HepG2 (cell line): Measurements from ENCODE around the gene OR2C1. TPM values are rescaled to one million over a fixed set of nuclear protein-coding genes. Genes with fewer than 3 reads are reported as not detected.
A peak's percentile ranks its signal among the peaks of the same experiment; 100 is the strongest.

Source experiments
- ATAC-seq: fragments of 200-7000 bp; cut with Tn5 transposase; 3 replicates; pipeline ENCODE4 v1.9.1; 2020; ENCODE audit warnings: mild to moderate bottlenecking, moderate library complexity
- BruUV-seq: library from RNA; stranded (reverse); fragments of 400-500 nt; replicated peaks from 2 replicates; lab custom pipeline; 2021; lab: Mats Ljungman, UMichigan
- CTCF ChIA-PET: fragments of 300-600 bp; formaldehyde crosslinking; extraction: SDS; loops from one replicate; lab custom pipeline; 2021; ENCODE audit warnings: low total read pairs, inconsistent platforms, low intra/inter-chr PET ratio; lab: Yijun Ruan, JAX
- POLR2A ChIA-PET: fragments of 350-600 bp; sonication (Branson Sonifier 250); formaldehyde crosslinking; loops from one replicate; lab custom pipeline; 2020; ENCODE audit warnings: antibody characterized with exemption, inconsistent platforms; lab: Yijun Ruan, JAX
- DNase-seq: peaks from one replicate; pipeline ENCODE4 v3.0.0-alpha.2; 2015; ENCODE audit warnings: low spot score
- FAIRE-seq: peaks from 3 replicates; lab custom pipeline; 2011; peaks lifted over from hg19 to GRCh38; lab: Jason Lieb, UNC
- H2AFZ ChIP-seq: one replicate; pipeline ENCODE4 v1.6.1; 2011; ENCODE audit warnings: low read length, inconsistent platforms
- H3K27ac ChIP-seq: fragments of 300-600 bp; 3 replicates; pipeline ENCODE4 v1.8.0; 2011; ENCODE audit warnings: mixed run types, mild to moderate bottlenecking, mixed read lengths, low read length, inconsistent platforms; ENCODE audit not compliant: insufficient read depth; ENCODE audit errors: extremely low read length
- H3K27me3 ChIP-seq, 2 experiments: fragments of 200-600 bp in 1 of 2; 2 replicates in 1 of 2; 3 replicates in 1 of 2; pipeline versions ENCODE4 v1.6.0 to v1.8.0; 2011; ENCODE audit warnings: low read length in 2 of 2, mild to moderate bottlenecking in 2 of 2, moderate library complexity in 2 of 2, inconsistent platforms in 1 of 2; ENCODE audit not compliant: insufficient read depth in 2 of 2, control insufficient read depth in 1 of 2
- H3K36me3 ChIP-seq, 2 experiments: fragments of 200-600 bp in 1 of 2; replicated peaks in 1 of 2; 2 replicates in 1 of 2; 3 replicates in 1 of 2; pipeline versions ENCODE4 v1.5.1 to v1.8.0; 2011; ENCODE audit warnings: low read length in 2 of 2, inconsistent platforms in 1 of 2; ENCODE audit not compliant: insufficient read depth in 2 of 2, control insufficient read depth in 1 of 2
- H3K4me1 ChIP-seq: 2 replicates; pipeline ENCODE4 v1.5.1; 2012; ENCODE audit warnings: low read length, inconsistent platforms; ENCODE audit not compliant: insufficient read depth
- H3K4me2 ChIP-seq: 2 replicates; pipeline ENCODE4 v1.6.0; 2011; ENCODE audit warnings: low read depth, low read length, inconsistent platforms
- H3K4me3 ChIP-seq, 3 experiments: fragments of 200-600 bp in 1 of 3; sonication (generic), shearing (Covaris generic) in 1 of 3; replicated peaks in 1 of 3; 2 replicates each; pipeline ENCODE4 v1.5.1; 2011 to 2016; ENCODE audit warnings: low read length in 3 of 3, inconsistent platforms in 2 of 3, low read depth in 2 of 3, mild to moderate bottlenecking in 2 of 3, control low read depth in 1 of 3, mixed read lengths in 1 of 3; ENCODE audit not compliant: insufficient read depth in 1 of 3
- H3K79me2 ChIP-seq: one replicate; pipeline ENCODE4 v1.6.1; 2011; ENCODE audit warnings: low read length, inconsistent platforms; ENCODE audit not compliant: insufficient read depth
- H3K9ac ChIP-seq: 2 replicates; pipeline ENCODE4 v1.6.0; 2011; ENCODE audit warnings: mild to moderate bottlenecking, low read depth, low read length, inconsistent platforms; ENCODE audit not compliant: insufficient read depth
- H3K9me3 ChIP-seq: 2 replicates; pipeline ENCODE4 v1.5.1; 2012; ENCODE audit warnings: mild to moderate bottlenecking, low read length
- H4K20me1 ChIP-seq: 2 replicates; pipeline ENCODE4 v1.6.0; 2011; ENCODE audit warnings: inconsistent platforms, mild to moderate bottlenecking, low read length, moderate library complexity; ENCODE audit not compliant: insufficient read depth
- BRCA1 ChIP-seq: sonication (generic); formaldehyde crosslinking; IDR thresholded peaks from 2 replicates; pipeline ENCODE4 v1.4.0; 2020; ENCODE audit warnings: missing genetic modification reagents
- GATA4 ChIP-seq: sonication (generic); IDR thresholded peaks from 2 replicates; pipeline ENCODE4 v1.6.1; 2016; ENCODE audit warnings: antibody characterized with exemption, low read depth, borderline replicate concordance
- HNRNPK ChIP-seq: fragments of 200-400 bp; formaldehyde crosslinking; IDR thresholded peaks from 2 replicates; pipeline ENCODE4 v1.6.1; 2018; ENCODE audit warnings: low read length, low read depth, moderate library complexity, mild to moderate bottlenecking; ENCODE audit not compliant: poor library complexity, severe bottlenecking
- KMT2B ChIP-seq: IDR thresholded peaks from 2 replicates; pipeline ENCODE4 v1.6.1; 2016; ENCODE audit warnings: missing genetic modification reagents, missing compliant biosample characterization
- MAFF ChIP-seq: IDR thresholded peaks from 2 replicates; pipeline ENCODE4 v1.6.1; 2011; ENCODE audit warnings: low read depth, low read length, improper control_type of control experiment
- MAFK ChIP-seq, 2 experiments: IDR thresholded peaks in 1 of 2; conservative IDR thresholded peaks in 1 of 2; 2 replicates each; pipeline ENCODE4 v1.6.1; 2011; ENCODE audit warnings: improper control_type of control experiment in 2 of 2, low read length in 2 of 2
- ZBTB8A ChIP-seq: sonication (generic); formaldehyde crosslinking; IDR thresholded peaks from 2 replicates; pipeline ENCODE4 v1.4.0; 2020; ENCODE audit warnings: mild to moderate bottlenecking, low read depth, missing genetic modification reagents, borderline replicate concordance
- ZFP82 ChIP-seq: sonication (generic); formaldehyde crosslinking; IDR thresholded peaks from 2 replicates; pipeline ENCODE4 v1.5.1; 2020; ENCODE audit warnings: mild to moderate bottlenecking, missing genetic modification reagents, borderline replicate concordance
- ZNF576 ChIP-seq: sonication (generic); formaldehyde crosslinking; IDR thresholded peaks from 2 replicates; pipeline ENCODE4 v1.4.0; 2020; ENCODE audit warnings: mild to moderate bottlenecking, missing genetic modification reagents
- ZNF678 ChIP-seq: sonication (generic); formaldehyde crosslinking; IDR thresholded peaks from 2 replicates; pipeline ENCODE4 v1.4.0; 2020; ENCODE audit warnings: mild to moderate bottlenecking, missing genetic modification reagents
- WGBS: methylation state at CpG from one replicate; pipeline ENCODE4 v1.1.6; 2017; ENCODE audit warnings: low lambda C conversion rate; 5-methylcytosine and 5-hydroxymethylcytosine counted together
- in situ Hi-C: cut with HindIII; loops from 2 replicates; pipeline ENCODE4 v1.10.0; 2017; ENCODE audit warnings: low pct_unique_long_range_greater_than_20kb; ENCODE audit not compliant: extremely low pct_ligation_motif_present
- intact Hi-C: fragments of 100-400 bp; cut with micrococcal nuclease; formaldehyde crosslinking; loops from one replicate; pipeline ENCODE4 v1.10.0; 2022; ENCODE audit not compliant: unreplicated experiment
- polyA plus RNA-seq, 8 experiments: library from polyadenylated mRNA; depleted of rRNA in 3 of 8; stranded (reverse) in 7 of 8; unstranded in 1 of 8; fragments of >200 nt; fragmentation: Illumina TruSeq in 4 of 8; extraction: Trizol in 4 of 8; gene quantifications; 2 replicates each; pipeline versions ENCODE4 v1.2.1 to v1.2.3, GENCODE V29; 2011 to 2016; ENCODE audit warnings: low read depth in 4 of 8, missing spikeins in 1 of 8, mixed read lengths in 1 of 8; ENCODE audit not compliant: insufficient read depth in 1 of 8
- total RNA-seq, 5 experiments: library from RNA; depleted of rRNA; stranded (reverse); fragments of >200 nt; fragmentation: Illumina TruSeq; extraction: Trizol; gene quantifications; 2 replicates each; pipeline ENCODE4 v1.2.3, GENCODE V29; 2016; ENCODE audit warnings: low read depth in 1 of 5

The OR2C1 gene
- total and polyA plus RNA-seq, 2 of the 13 experiments (the other 11 are each of a cell fraction or from before 2014, with no cell fraction given): not detected

- CTCF ChIA-PET: no interaction called here
- Histone ChIP-seq H3K4me3 (no peak overlapping the region), H3K27me3 (no peaks in the 10 kb centered on the region; a peak in 1 of 5 replicates), H3K36me3 (no peaks in the 10 kb centered on the region), H3K4me2 (no peak overlapping the region), H3K27ac (no peak overlapping the region), H3K9me3 (no peaks in the 10 kb centered on the region), H2AFZ (no peak overlapping the region), H4K20me1 (no peaks in the 10 kb centered on the region), H3K9ac (no peak overlapping the region), H3K4me1 (peaks cover 16% of the 10 kb centered on the region), H3K79me2 (peaks cover 6% of the 10 kb centered on the region)
- POLR2A ChIA-PET: no interaction called here
- FAIRE-seq: no peak
- in situ Hi-C loops (no loop called here), intact Hi-C loops (no loop called here)
- TF ChIP-seq ZNF678 (CRISPR knock-in tag): no peak
- peak; percentile 64 to 79 for TF ChIP-seq MAFK (conservative IDR thresholded peaks at IDR 0.05 in 1 of 2, IDR thresholded peaks at IDR 0.05 in 1 of 2; ENCODE audit: low read length in 2 of 2)
- peak; percentile 50 for TF ChIP-seq MAFF
- 77% methylated on average over 11 of the region's 11 CpGs for WGBS
- DNase-seq: no peak
- BruUV-seq: no TSS peak
- ATAC-seq: no peak
Measured at GRCh38 chr16:3369073-3369472, 13.4 kb downstream of the OR2C1 start.

- in situ Hi-C loops (no loop called here), intact Hi-C loops (no loop called here)
- Histone ChIP-seq H3K4me3 (no peak overlapping the region), H3K79me2 (no peaks in the 10 kb centered on the region), H3K9ac (no peak overlapping the region), H4K20me1 (no peaks in the 10 kb centered on the region; the same call in 1 of the 2 replicates), H3K4me1 (peaks cover 10% of the 10 kb centered on the region; the same call in 1 of the 2 replicates), H2AFZ (no peak overlapping the region), H3K4me2 (no peak overlapping the region), H3K9me3 (no peaks in the 10 kb centered on the region), H3K36me3 (no peaks in the 10 kb centered on the region), H3K27ac (no peak overlapping the region), H3K27me3 (no peaks in the 10 kb centered on the region)
- TF ChIP-seq GATA4: no peak
- TF ChIP-seq ZNF576 (CRISPR knock-in tag): no peak
- no peak for TF ChIP-seq ZFP82 (CRISPR knock-in tag)
- peak; percentile 71 for TF ChIP-seq HNRNPK
- no peak for TF ChIP-seq ZBTB8A (CRISPR knock-in tag)
- no peak for TF ChIP-seq BRCA1
- no peak for TF ChIP-seq KMT2B (CRISPR knock-in tag)
- POLR2A ChIA-PET: interaction anchor here (1.7 kb wide), 1 partner anchor 11 kb away, joined by 6 read pairs; no protein-coding TSS in a partner anchor
- FAIRE-seq: no peak
- no TSS peak for BruUV-seq
- no peak for DNase-seq
- ATAC-seq: no peak
- CTCF ChIA-PET: no interaction called here
- WGBS: 93% methylated on average over 5 of the region's 5 CpGs
Measured at GRCh38 chr16:3375680-3376079, 20.0 kb downstream of the OR2C1 start.
